Measurements from ENCODE around the gene NLGN4Y.
"Not testable (repeated sequence)": the region's sequence is repeated elsewhere in the genome, so short reads cannot be mapped to it uniquely, and the experiment has no call there.

NLGN4Y gene

GRCh38 chrY:14860448-14860847 lies 336.1 kb downstream of the NLGN4Y start:
- DNase-seq, result no peak

GRCh38 chrY:14861033-14861432 lies 336.7 kb downstream of the NLGN4Y start:
- DNase-seq, result not testable (repeated sequence)

DNA sequence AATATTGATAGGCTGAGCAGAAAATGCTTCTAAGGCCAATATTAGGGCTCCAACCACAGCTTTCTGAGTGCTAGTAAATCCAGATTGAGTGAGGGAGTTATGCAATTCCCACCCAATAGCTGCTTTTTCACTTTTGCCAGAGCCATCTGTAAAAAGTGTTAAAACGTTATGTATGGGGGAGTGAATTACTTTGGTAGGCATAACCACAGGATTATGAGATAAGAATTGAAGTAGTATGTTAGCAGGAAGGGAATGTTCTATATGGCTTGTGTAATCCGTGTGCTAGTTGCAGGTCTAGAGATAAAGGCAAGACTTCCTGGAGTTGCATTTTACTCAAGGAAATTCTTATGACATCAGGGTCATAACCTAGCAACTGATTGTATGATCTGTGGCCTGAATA lies 347.6 kb downstream of the NLGN4Y start:
- DNase-seq, result no peak
